GM12872 (cell line): ENCODE results near the gene TIAM2.

Source experiments
- CTCF ChIP-seq: IDR thresholded peaks from 3 replicates; pipeline ENCODE4 v1.5.1; 2011; ENCODE audit warnings: low read depth, mild to moderate bottlenecking, low read length, moderate library complexity; ENCODE audit not compliant: insufficient read depth

TIAM2 gene

GRCh38 chr6:154995254-154996015 lies at the start of gene TIAM2:
TSS of gene TIAM2 (plus strand) at chr6:154995315. CDS start at chr6:155129224, 133,909 bp downstream.
- no peak for TF ChIP-seq CTCF

DNA sequence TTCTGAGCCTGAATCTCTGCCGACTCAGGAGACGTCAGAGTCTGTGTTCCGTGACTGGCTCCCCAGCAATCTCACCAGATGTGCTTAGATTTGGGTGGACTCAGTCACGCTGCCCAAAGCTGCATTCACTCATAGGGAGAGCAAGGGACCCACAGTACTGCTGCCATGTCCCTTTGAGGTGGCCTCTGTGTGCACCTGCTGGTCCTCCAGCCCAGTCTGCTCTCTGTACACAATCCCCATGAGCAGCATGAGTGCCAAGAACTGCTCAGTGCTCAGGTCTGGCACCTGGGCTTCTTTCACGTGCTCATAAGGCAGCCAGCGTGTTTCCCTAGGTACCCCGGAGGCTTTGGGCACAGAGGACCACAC lies 44.2 kb upstream of the TIAM2 start:
- no peak for TF ChIP-seq CTCF

- TF ChIP-seq CTCF, result no peak
Observed at GRCh38 chr6:154951345-154952200, 43.5 kb upstream of the TIAM2 start.

GRCh38 chr6:154953644-154954043 lies 41.5 kb upstream of the TIAM2 start:
- no peak for TF ChIP-seq CTCF

GRCh38 chr6:154954347-154954746 lies 40.8 kb upstream of the TIAM2 start:
- no peak for TF ChIP-seq CTCF

- no peak for TF ChIP-seq CTCF
Observed at GRCh38 chr6:154956771-154957522, 38.2 kb upstream of the TIAM2 start.

- no peak for TF ChIP-seq CTCF
Observed at GRCh38 chr6:154958469-154958868, 36.6 kb upstream of the TIAM2 start.
